HUES64 (cell line): ENCODE results near the gene ADAMTS14.

Source experiments
- H3K27ac ChIP-seq: 2 replicates; pipeline ENCODE4 v1.7.0; 2013; ENCODE audit warnings: low read depth, low read length, inconsistent platforms
- H3K27me3 ChIP-seq: 2 replicates; pipeline ENCODE4 v1.6.1; 2013; ENCODE audit warnings: mild to moderate bottlenecking, low read length; ENCODE audit not compliant: insufficient read depth
- H3K36me3 ChIP-seq: 2 replicates; pipeline ENCODE4 v1.6.1; 2013; ENCODE audit warnings: mild to moderate bottlenecking, low read length; ENCODE audit not compliant: insufficient read depth
- H3K4me1 ChIP-seq: 2 replicates; pipeline ENCODE4 v1.6.1; 2013; ENCODE audit warnings: mild to moderate bottlenecking, low read length, moderate library complexity; ENCODE audit not compliant: insufficient read depth
- H3K4me3 ChIP-seq: 2 replicates; pipeline ENCODE4 v1.5.1; 2013; ENCODE audit warnings: mild to moderate bottlenecking, low read length, moderate library complexity
- H3K9ac ChIP-seq: 2 replicates; pipeline ENCODE4 v1.6.1; 2013; ENCODE audit warnings: mild to moderate bottlenecking, low read depth, low read length
- H3K9me3 ChIP-seq: 2 replicates; pipeline ENCODE4 v1.6.1; 2013; ENCODE audit warnings: low read depth, low read length; ENCODE audit not compliant: insufficient read depth
- WGBS: fragments of 150-250, 120-280 bp; methylation state at CpG from one replicate; pipeline ENCODE4 v1.1.7; 2013; ENCODE audit warnings: missing lambda C conversion rate; 5-methylcytosine and 5-hydroxymethylcytosine counted together

Gene ADAMTS14

GRCh38 chr10:70748305-70748704, 76.0 kb downstream of the ADAMTS14 start:
- no peaks in the 10 kb centered on the region for H3K27me3 ChIP-seq
- H3K9ac ChIP-seq: no peak overlapping the region
- H3K36me3 ChIP-seq: no peaks in the 10 kb centered on the region
- 90% methylated on average over 3 of the region's 3 CpGs for WGBS
- no peaks in the 10 kb centered on the region for H3K9me3 ChIP-seq
- no peak overlapping the region for H3K4me3 ChIP-seq
- H3K4me1 ChIP-seq: no peaks in the 10 kb centered on the region
- H3K27ac ChIP-seq: no peak overlapping the region

GRCh38 chr10:70748801-70749573, 76.7 kb downstream of the ADAMTS14 start:
- H3K36me3 ChIP-seq: no peaks in the 10 kb centered on the region
- H3K4me3 ChIP-seq: no peak overlapping the region
- no peak overlapping the region for H3K27ac ChIP-seq
- WGBS: 94% methylated on average over 10 of the region's 10 CpGs
- no peaks in the 10 kb centered on the region for H3K4me1 ChIP-seq
- H3K9ac ChIP-seq: no peak overlapping the region
- no peaks in the 10 kb centered on the region for H3K27me3 ChIP-seq
- no peaks in the 10 kb centered on the region for H3K9me3 ChIP-seq

- Histone ChIP-seq H3K9me3 (no peaks in the 10 kb centered on the region), H3K4me3 (no peak overlapping the region), H3K27me3 (no peaks in the 10 kb centered on the region), H3K4me1 (no peaks in the 10 kb centered on the region), H3K27ac (no peak overlapping the region), H3K9ac (no peak overlapping the region), H3K36me3 (no peaks in the 10 kb centered on the region)
- WGBS: 94% methylated on average over 10 of the region's 10 CpGs
Observed at GRCh38 chr10:70749756-70750155, 77.5 kb downstream of the ADAMTS14 start.

- no peak overlapping the region for H3K9ac ChIP-seq
- no peaks in the 10 kb centered on the region for H3K9me3 ChIP-seq
- H3K27ac ChIP-seq: no peak overlapping the region
- no peaks in the 10 kb centered on the region for H3K4me1 ChIP-seq
- 61% methylated on average over 3 of the region's 3 CpGs for WGBS
- H3K27me3 ChIP-seq: no peaks in the 10 kb centered on the region
- H3K4me3 ChIP-seq: no peak overlapping the region
- no peaks in the 10 kb centered on the region for H3K36me3 ChIP-seq
Observed at GRCh38 chr10:70750156-70750703, 77.9 kb downstream of the ADAMTS14 start.

- Histone ChIP-seq H3K36me3 (no peaks in the 10 kb centered on the region), H3K9ac (no peak overlapping the region), H3K4me3 (no peak overlapping the region), H3K27ac (no peak overlapping the region), H3K4me1 (no peaks in the 10 kb centered on the region), H3K9me3 (no peaks in the 10 kb centered on the region), H3K27me3 (no peaks in the 10 kb centered on the region)
- WGBS: 93% methylated on average over 9 of the region's 9 CpGs
Observed at GRCh38 chr10:70751356-70751755, 79.0 kb downstream of the ADAMTS14 start.

GRCh38 chr10:70751991-70752390, 79.7 kb downstream of the ADAMTS14 start:
- Histone ChIP-seq H3K9ac (no peak overlapping the region), H3K27ac (no peak overlapping the region), H3K4me3 (no peak overlapping the region), H3K36me3 (no peaks in the 10 kb centered on the region), H3K27me3 (no peaks in the 10 kb centered on the region), H3K4me1 (no peaks in the 10 kb centered on the region), H3K9me3 (no peaks in the 10 kb centered on the region)
- 94% methylated on average over 14 of the region's 14 CpGs for WGBS

- H3K36me3 ChIP-seq: no peaks in the 10 kb centered on the region
- no peak overlapping the region for H3K9ac ChIP-seq
- no peaks in the 10 kb centered on the region for H3K27me3 ChIP-seq
- no peaks in the 10 kb centered on the region for H3K4me1 ChIP-seq
- H3K9me3 ChIP-seq: no peaks in the 10 kb centered on the region
- H3K4me3 ChIP-seq: no peak overlapping the region
- no peak overlapping the region for H3K27ac ChIP-seq
- WGBS: 96% methylated on average over 7 of the region's 7 CpGs
Observed at GRCh38 chr10:70752571-70752970, 80.3 kb downstream of the ADAMTS14 start.

GRCh38 chr10:70753026-70753663, 80.8 kb downstream of the ADAMTS14 start:
- Histone ChIP-seq H3K9ac (no peak overlapping the region), H3K4me3 (no peak overlapping the region), H3K9me3 (no peaks in the 10 kb centered on the region), H3K4me1 (no peaks in the 10 kb centered on the region), H3K36me3 (no peaks in the 10 kb centered on the region), H3K27ac (no peak overlapping the region), H3K27me3 (no peaks in the 10 kb centered on the region)
- WGBS: 89% methylated on average over 10 of the region's 10 CpGs

GRCh38 chr10:70753841-70754621, 81.7 kb downstream of the ADAMTS14 start:
- no peak overlapping the region for H3K27ac ChIP-seq
- H3K27me3 ChIP-seq: no peaks in the 10 kb centered on the region
- H3K9ac ChIP-seq: no peak overlapping the region
- no peaks in the 10 kb centered on the region for H3K36me3 ChIP-seq
- H3K4me3 ChIP-seq: no peak overlapping the region
- WGBS: 71% methylated on average over 15 of the region's 15 CpGs
- H3K9me3 ChIP-seq: no peaks in the 10 kb centered on the region
- H3K4me1 ChIP-seq: no peaks in the 10 kb centered on the region

GRCh38 chr10:70756700-70757360, 84.5 kb downstream of the ADAMTS14 start:
- Histone ChIP-seq H3K9me3 (no peaks in the 10 kb centered on the region), H3K4me3 (no peak overlapping the region), H3K4me1 (peaks cover 15% of the 10 kb centered on the region), H3K36me3 (no peaks in the 10 kb centered on the region), H3K9ac (no peak overlapping the region), H3K27ac (no peak overlapping the region), H3K27me3 (no peaks in the 10 kb centered on the region)
- 93% methylated on average over 8 of the region's 8 CpGs for WGBS
